B cell (primary cell): ENCODE measurements around the gene PLEKHG4. TPM values are rescaled to one million over a fixed set of nuclear protein-coding genes. Genes with fewer than 3 reads are reported as not detected.
A peak's percentile ranks its signal among the peaks of the same experiment; 100 is the strongest.

Experiments used
- ATAC-seq: fragments of 200-7000 bp; cut with Tn5 transposase; one replicate; pipeline ENCODE4 v1.10.0; 2021; ENCODE audit warnings: low read depth, mild to moderate bottlenecking, moderate number of reproducible peaks, moderate library complexity
- CTCF ChIA-PET: fragments of 350-600 bp; sonication (Branson Sonifier 250); formaldehyde crosslinking; loops from one replicate; lab custom pipeline; 2021; ENCODE audit warnings: antibody characterized with exemption, inconsistent platforms; lab: Charles Lee
- POLR2A ChIA-PET: fragments of 350-600 bp; sonication (Branson Sonifier 250); formaldehyde crosslinking; loops from one replicate; lab custom pipeline; 2021; ENCODE audit warnings: antibody characterized with exemption; lab: Charles Lee
- DNase-seq: peaks from one replicate; pipeline ENCODE4 v3.0.0; 2013
- H2AFZ ChIP-seq: 2 replicates; pipeline ENCODE4 v1.6.1; 2012; ENCODE audit warnings: mild to moderate bottlenecking, low read depth, low read length; ENCODE audit not compliant: insufficient read depth, poor library complexity, severe bottlenecking
- H3K27ac ChIP-seq, 2 donors: 1 replicate in 1 of 2; 2 replicates in 1 of 2; pipeline ENCODE4 v1.5.1; 2012 to 2013; ENCODE audit warnings: low read length in 2 of 2, mild to moderate bottlenecking in 2 of 2, moderate library complexity in 1 of 2
- H3K27me3 ChIP-seq, 4 experiments: fragments of 200-600 bp in 1 of 4; sonication (generic) in 1 of 4; replicated peaks in 1 of 4; 1 replicate in 2 of 4; 2 replicates in 2 of 4; pipeline versions ENCODE4 v1.6.1 to v1.7.0; 2013 to 2016; ENCODE audit warnings: low read length in 3 of 4, mild to moderate bottlenecking in 2 of 4, mixed read lengths in 1 of 4, moderate library complexity in 1 of 4; ENCODE audit not compliant: insufficient read depth in 4 of 4, control insufficient read depth in 3 of 4; ENCODE audit errors: control extremely low read depth in 1 of 4
- H3K36me3 ChIP-seq, 2 experiments: replicated peaks in 1 of 2; 1 replicate in 1 of 2; 2 replicates in 1 of 2; pipeline versions ENCODE4 v1.6.1 to v1.7.1; 2013; ENCODE audit warnings: low read length in 1 of 2; ENCODE audit not compliant: insufficient read depth in 2 of 2, control insufficient read depth in 1 of 2; ENCODE audit errors: control extremely low read depth in 1 of 2, extremely low read depth in 1 of 2
- H3K4me1 ChIP-seq, 2 donors: fragments of 200-600 bp in 1 of 2; sonication (generic) in 1 of 2; 1 replicate in 1 of 2; 2 replicates in 1 of 2; pipeline versions ENCODE4 v1.5.1 to v1.6.1; 2013 to 2017; ENCODE audit warnings: low read length in 2 of 2; ENCODE audit not compliant: control insufficient read depth in 2 of 2, insufficient read depth in 2 of 2
- H3K4me2 ChIP-seq: replicated peaks from 2 replicates; pipeline ENCODE3; 2012; ENCODE audit warnings: mild to moderate bottlenecking, low read depth, low read length; ENCODE audit not compliant: poor library complexity, severe bottlenecking
- H3K4me3 ChIP-seq, 5 experiments: fragments of 200-600 bp in 1 of 5; sonication (generic) in 1 of 5; 1 replicate in 3 of 5; 2 replicates in 2 of 5; pipeline versions ENCODE4 v1.5.1 to v1.7.0; 2011 to 2016; ENCODE audit warnings: low read length in 4 of 5, mild to moderate bottlenecking in 4 of 5, low read depth in 2 of 5, control low read depth in 1 of 5, moderate library complexity in 1 of 5; ENCODE audit not compliant: insufficient read depth in 1 of 5; ENCODE audit errors: control extremely low read depth in 1 of 5, extremely low read depth in 1 of 5
- H3K79me2 ChIP-seq: fragments of 200-600 bp; sonication (generic); one replicate; pipeline ENCODE4 v1.6.0; 2016; ENCODE audit warnings: low read length; ENCODE audit not compliant: control insufficient read depth, insufficient read depth
- H3K9ac ChIP-seq: fragments of 200-600 bp; sonication (generic); 2 replicates; pipeline ENCODE4 v1.6.1; 2017; ENCODE audit warnings: mild to moderate bottlenecking, low read length, moderate library complexity
- H3K9me3 ChIP-seq, 3 donors: one replicate each; pipeline versions ENCODE4 v1.6.1 to v1.7.1; 2013; ENCODE audit warnings: low read length in 2 of 3; ENCODE audit not compliant: control insufficient read depth in 2 of 3, insufficient read depth in 1 of 3; ENCODE audit errors: control extremely low read depth in 1 of 3
- H4K20me1 ChIP-seq: 2 replicates; pipeline ENCODE4 v1.6.0; 2012; ENCODE audit warnings: mild to moderate bottlenecking, low read length; ENCODE audit not compliant: insufficient read depth, control insufficient read depth, poor library complexity, severe bottlenecking
- H3K27ac Mint-ChIP-seq: one replicate; pipeline ENCODE4 v1.8.0; 2021; ENCODE audit warnings: mixed read lengths
- H3K27me3 Mint-ChIP-seq: one replicate; pipeline ENCODE4 v1.8.0; 2021; ENCODE audit warnings: mixed read lengths
- H3K4me1 Mint-ChIP-seq: one replicate; pipeline ENCODE4 v1.8.0; 2021; ENCODE audit warnings: mixed read lengths
- H3K4me3 Mint-ChIP-seq: one replicate; pipeline ENCODE4 v1.8.0; 2021; ENCODE audit warnings: mixed read lengths
- H3K9me3 Mint-ChIP-seq: one replicate; pipeline ENCODE4 v1.8.0; 2022; ENCODE audit warnings: mixed read lengths; ENCODE audit not compliant: insufficient read depth
- CTCF ChIP-seq: fragments of 200-600 bp; IDR thresholded peaks from one replicate; pipeline ENCODE4 v1.8.0; 2022; ENCODE audit warnings: antibody characterized with exemption, mild to moderate bottlenecking
- EZH2 ChIP-seq: IDR thresholded peaks from 2 replicates; pipeline ENCODE4 v1.6.1; 2012; ENCODE audit warnings: borderline replicate concordance, low read depth, mild to moderate bottlenecking, moderate library complexity, low read length; ENCODE audit not compliant: insufficient read depth, poor library complexity, severe bottlenecking
- WGBS: methylation state at CpG from one replicate; pipeline ENCODE4 v1.1.5; 2013; ENCODE audit warnings: missing lambda C conversion rate; ENCODE audit not compliant: insufficient coverage; 5-methylcytosine and 5-hydroxymethylcytosine counted together
- intact Hi-C: fragments of 100-400 bp; cut with micrococcal nuclease; formaldehyde crosslinking; loops from one replicate; pipeline ENCODE4 v1.10.0; 2022
- polyA plus RNA-seq: library from polyadenylated mRNA; depleted of rRNA; stranded (reverse); fragments of >200 nt; gene quantifications from 2 replicates; pipeline ENCODE4 v1.2.3, GENCODE V29; 2012
- total RNA-seq, 2 donors: library from RNA; stranded (reverse); fragments of 120-200 nt in 1 of 2; gene quantifications; 1 replicate in 1 of 2; 2 replicates in 1 of 2; pipeline versions ENCODE4 v1.2.3 to v1.2.4, GENCODE V29; 2013 to 2022

PLEKHG4 gene
- total and polyA plus RNA-seq, 2 donors (not counting 1 experiment from before 2014, with no cell fraction given) = 6.0 to 7.1 TPM

- peaks cover 0 to 3% of the 10 kb centered on the region in 2 experiments for H3K36me3 ChIP-seq
- H3K27me3 Mint-ChIP-seq = peaks cover 8% of the 10 kb centered on the region
- peak overlapping the region; percentile 60 for H3K4me2 ChIP-seq
- H3K9me3 ChIP-seq = no peaks in the 10 kb centered on the region
- DNase-seq = no peak
- no peak for TF ChIP-seq CTCF
- no peak for TF ChIP-seq EZH2
- POLR2A ChIA-PET = interaction anchor here (0.7 to 2.5 kb wide), 2 partner anchors 18 to 321 kb away, joined by 3 to 30 read pairs; partner anchors contain the start of gene TMEM208
- H3K27me3 ChIP-seq = peaks cover 0 to 13% (median 9%) of the 10 kb centered on the region in 4 experiments
- H3K27ac ChIP-seq = peak overlapping the region; percentile 67 to 86
- CTCF ChIA-PET = interaction anchor here (1.1 to 3.7 kb wide), 7 partner anchors 11 to 154 kb away, joined by 3 to 33 read pairs (median 7); partner anchors contain the start of gene TMEM208
- H3K4me3 Mint-ChIP-seq = peak overlapping the region; percentile 83
- peak overlapping the region; percentile 37 for H3K9ac ChIP-seq
- peak overlapping the region in 1 of 5 experiments; percentile 4 for H3K4me3 ChIP-seq
- ATAC-seq = no peak
- H4K20me1 ChIP-seq = peaks cover 8% of the 10 kb centered on the region
- peaks cover 26% of the 10 kb centered on the region for H3K79me2 ChIP-seq
- WGBS = 8% methylated on average over 2 of the region's 4 CpGs
- peaks cover 52% of the 10 kb centered on the region for H3K4me1 Mint-ChIP-seq
- no peak overlapping the region for H2AFZ ChIP-seq
- H3K27ac Mint-ChIP-seq = peak overlapping the region; percentile 96
- no peaks in the 10 kb centered on the region for H3K9me3 Mint-ChIP-seq
- intact Hi-C loops = loop anchor here (10.0 kb wide), 1 partner anchor 420 kb away; the partner anchor contains the start of genes ACD, C16orf86, ENKD1 and PARD6A
- peaks cover 46 to 55% of the 10 kb centered on the region in 2 donors for H3K4me1 ChIP-seq
Observed at GRCh38 chr16:67245186-67245585, 34.1 kb upstream of the PLEKHG4 start.

GRCh38 chr16:67245674-67246080 lies 33.7 kb upstream of the PLEKHG4 start:
- Mint-ChIP-seq H3K9me3 (no peaks in the 10 kb centered on the region), H3K4me3 (peak overlapping the region; percentile 96), H3K4me1 (peaks cover 53% of the 10 kb centered on the region), H3K27me3 (peaks cover 9% of the 10 kb centered on the region), H3K27ac (peak overlapping the region; percentile 96)
- H3K4me3 ChIP-seq = peak overlapping the region; percentile 5 to 97 (median 79)
- peak overlapping the region; percentile 82 for H2AFZ ChIP-seq
- H3K9ac ChIP-seq = peak overlapping the region; percentile 81
- ATAC-seq (no peak), DNase-seq (no peak)
- H3K79me2 ChIP-seq = peaks cover 26% of the 10 kb centered on the region
- H3K27me3 ChIP-seq = peaks cover 0 to 15% (median 11%) of the 10 kb centered on the region in 4 experiments
- TF ChIP-seq CTCF (no peak), EZH2 (no peak)
- H3K27ac ChIP-seq = peak overlapping the region in 1 of 2 donors; percentile 86
- WGBS = 22% methylated on average over 5 of the region's 8 CpGs
- peaks cover 46 to 55% of the 10 kb centered on the region in 2 donors for H3K4me1 ChIP-seq
- POLR2A ChIA-PET = interaction anchor here (0.5 to 3.7 kb wide), 3 partner anchors 18 to 217 kb away, joined by 8 to 30 read pairs (median 27); partner anchors contain the start of gene TMEM208
- peak overlapping the region; percentile 100 for H3K4me2 ChIP-seq
- H3K36me3 ChIP-seq = peaks cover 0 to 3% of the 10 kb centered on the region in 2 experiments
- H3K9me3 ChIP-seq = no peaks in the 10 kb centered on the region
- CTCF ChIA-PET = interaction anchor here (1.1 to 3.7 kb wide), 6 partner anchors 12 to 154 kb away, joined by 3 to 33 read pairs (median 8); partner anchors contain the start of gene TMEM208
- intact Hi-C loops = loop anchor here (2.0 to 10.0 kb wide), 4 partner anchors 33 to 419 kb away; partner anchors contain the start of genes ACD, ATP6V0D1, C16orf86 and ENKD1
- peaks cover 8% of the 10 kb centered on the region for H4K20me1 ChIP-seq
